HG02852 (cell line): ENCODE data around the gene RAD51D.
"Not testable (repeated sequence)": the region's sequence is repeated elsewhere in the genome, so short reads cannot be mapped to it uniquely, and the experiment has no call there.

Experiments
- ATAC-seq: cut with Tn5 transposase; IDR thresholded peaks from one replicate; pipeline ENCODE4 v1.9.1; 2021; ENCODE audit warnings: mild to moderate bottlenecking, moderate library complexity; ENCODE audit not compliant: unreplicated experiment

Gene RAD51D

GRCh38 chr17:35119370-35120165 lies at the start of gene RAD51D:
TSS of gene RAD51D (minus strand) at chr17:35119860. CDS start at chr17:35119613, 247 bp downstream.
- ATAC-seq = peak; percentile 80

GRCh38 chr17:35167666-35168065 lies 48.0 kb upstream of the RAD51D start:
- ATAC-seq = no peak

GRCh38 chr17:35167046-35167445 lies 47.4 kb upstream of the RAD51D start:
- ATAC-seq = no peak

GRCh38 chr17:35166526-35166925 lies 46.9 kb upstream of the RAD51D start:
- ATAC-seq = no peak

GRCh38 chr17:35164716-35165115 lies 45.1 kb upstream of the RAD51D start:
- ATAC-seq = no peak

- no peak for ATAC-seq
These were observed 44.2 kb upstream of the RAD51D start for GRCh38 chr17:35163886-35164285.

GRCh38 chr17:35162755-35163154 lies 43.1 kb upstream of the RAD51D start:
- ATAC-seq = no peak

- no peak for ATAC-seq
These were observed 41.7 kb upstream of the RAD51D start for GRCh38 chr17:35161281-35161761.

- ATAC-seq = no peak
These were observed 40.9 kb upstream of the RAD51D start for GRCh38 chr17:35160354-35161201.

- ATAC-seq = no peak
These were observed 40.3 kb upstream of the RAD51D start for GRCh38 chr17:35159940-35160339.

- no peak for ATAC-seq
These were observed 35.6 kb upstream of the RAD51D start for GRCh38 chr17:35155246-35155645.

- ATAC-seq = no peak
These were observed 34.8 kb upstream of the RAD51D start for GRCh38 chr17:35154196-35155165.

GRCh38 chr17:35152421-35153140 lies 32.9 kb upstream of the RAD51D start:
- no peak for ATAC-seq

- not testable (repeated sequence) for ATAC-seq
These were observed 31.4 kb upstream of the RAD51D start for GRCh38 chr17:35151080-35151479.

- no peak for ATAC-seq
These were observed 30.3 kb upstream of the RAD51D start for GRCh38 chr17:35149941-35150340.

- no peak for ATAC-seq
These were observed 28.5 kb upstream of the RAD51D start for GRCh38 chr17:35148144-35148543.

GRCh38 chr17:35147375-35147905 lies 27.8 kb upstream of the RAD51D start, which contains the start of gene UNC45B:
TSS of gene UNC45B (plus strand) at chr17:35147817. CDS start at chr17:35148264, 447 bp downstream.
- no peak for ATAC-seq

- ATAC-seq = no peak
These were observed 26.7 kb upstream of the RAD51D start for GRCh38 chr17:35146214-35146833.

- no peak for ATAC-seq
These were observed 25.2 kb upstream of the RAD51D start for GRCh38 chr17:35144840-35145239.
